8988T (cell line): ENCODE results near the gene L3MBTL4.
"Not testable (repeated sequence)": the region's sequence is repeated elsewhere in the genome, so short reads cannot be mapped to it uniquely, and the experiment has no call there.

Source experiments
- DNase-seq: peaks from one replicate; pipeline ENCODE4 v3.0.0; 2011

L3MBTL4 gene

GRCh38 chr18:6406075-6406909 is 8.4 kb downstream of the L3MBTL4 start:
- no peak for DNase-seq

GRCh38 chr18:6405237-6406074 is 9.3 kb downstream of the L3MBTL4 start:
- no peak for DNase-seq

- DNase-seq = no peak
These were observed 9.9 kb downstream of the L3MBTL4 start for GRCh38 chr18:6404834-6405233.

- no peak for DNase-seq
These were observed 13.0 kb downstream of the L3MBTL4 start for GRCh38 chr18:6401687-6402086.

- no peak for DNase-seq
These were observed 14.9 kb downstream of the L3MBTL4 start for GRCh38 chr18:6399776-6400175.

GRCh38 chr18:6397931-6398566 is 16.7 kb downstream of the L3MBTL4 start:
- no peak for DNase-seq

GRCh38 chr18:6396847-6397246 is 17.9 kb downstream of the L3MBTL4 start:
- DNase-seq = no peak

GRCh38 chr18:6396276-6396675 is 18.4 kb downstream of the L3MBTL4 start:
- no peak for DNase-seq

- no peak for DNase-seq
These were observed 25.7 kb downstream of the L3MBTL4 start for GRCh38 chr18:6389005-6389404.

- no peak for DNase-seq
These were observed 31.7 kb downstream of the L3MBTL4 start for GRCh38 chr18:6382963-6383362.

GRCh38 chr18:6377473-6377872 is 37.2 kb downstream of the L3MBTL4 start:
- not testable (repeated sequence) for DNase-seq

- DNase-seq = no peak
These were observed 38.1 kb downstream of the L3MBTL4 start for GRCh38 chr18:6376433-6377229.

- no peak for DNase-seq
These were observed 39.7 kb downstream of the L3MBTL4 start for GRCh38 chr18:6374935-6375529.

GRCh38 chr18:6374340-6374739 is 40.4 kb downstream of the L3MBTL4 start:
- no peak for DNase-seq

GRCh38 chr18:6373187-6373586 is 41.5 kb downstream of the L3MBTL4 start:
- no peak for DNase-seq

- DNase-seq = no peak
These were observed 43.6 kb downstream of the L3MBTL4 start for GRCh38 chr18:6370886-6371635.

- DNase-seq = no peak
These were observed 44.3 kb downstream of the L3MBTL4 start for GRCh38 chr18:6370410-6370809.

GRCh38 chr18:6368017-6368416 is 46.7 kb downstream of the L3MBTL4 start:
- no peak for DNase-seq

- DNase-seq = no peak
These were observed 47.5 kb downstream of the L3MBTL4 start for GRCh38 chr18:6367208-6367607.

- no peak for DNase-seq
These were observed 47.9 kb downstream of the L3MBTL4 start for GRCh38 chr18:6366776-6367175.

GRCh38 chr18:6365385-6365784 is 49.3 kb downstream of the L3MBTL4 start:
- DNase-seq = no peak

- DNase-seq = no peak
These were observed 51.5 kb downstream of the L3MBTL4 start for GRCh38 chr18:6363216-6363615.
